BLaER1 treated with 17β-estradiol and CSF1 and Interleukin-3, amounts not matched to agents 10 nM and 100 nM (cell line): ENCODE results near the gene NRL.

Source experiments
- H3K27ac ChIP-seq, 11 experiments: shearing (Covaris generic); formaldehyde crosslinking; 2 replicates each; pipeline ENCODE4 v1.8.1; 2022
- H3K27me3 ChIP-seq, 11 experiments: shearing (Covaris generic); formaldehyde crosslinking; 2 replicates each; pipeline ENCODE4 v1.8.1; 2022
- H3K36me3 ChIP-seq, 11 experiments: shearing (Covaris generic); formaldehyde crosslinking; 2 replicates each; pipeline ENCODE4 v1.8.1; 2022
- H3K4me1 ChIP-seq, 10 experiments: shearing (Covaris generic); formaldehyde crosslinking; 2 replicates each; pipeline ENCODE4 v1.8.1; 2022
- H3K4me2 ChIP-seq, 11 experiments: shearing (Covaris generic); formaldehyde crosslinking; 2 replicates each; pipeline ENCODE4 v1.8.1; 2022
- H3K4me3 ChIP-seq, 10 experiments: shearing (Covaris generic); formaldehyde crosslinking; 2 replicates each; pipeline ENCODE4 v1.8.1; 2022
- H3K9ac ChIP-seq, 11 experiments: shearing (Covaris generic); formaldehyde crosslinking; 2 replicates each; pipeline ENCODE4 v1.8.1; 2022
- H3K9me3 ChIP-seq, 11 experiments: shearing (Covaris generic); formaldehyde crosslinking; replicated peaks in 1 of 11; 2 replicates each; pipeline ENCODE4 v1.8.1; 2022
- H4K20me1 ChIP-seq, 11 experiments: shearing (Covaris generic); formaldehyde crosslinking; 2 replicates each; pipeline ENCODE4 v1.8.1; 2022
- Cebpa-rat ChIP-seq, 11 experiments: shearing (Covaris generic); IDR thresholded peaks; 2 replicates each; pipeline ENCODE4 v1.8.1; 2022

Gene NRL

DNA sequence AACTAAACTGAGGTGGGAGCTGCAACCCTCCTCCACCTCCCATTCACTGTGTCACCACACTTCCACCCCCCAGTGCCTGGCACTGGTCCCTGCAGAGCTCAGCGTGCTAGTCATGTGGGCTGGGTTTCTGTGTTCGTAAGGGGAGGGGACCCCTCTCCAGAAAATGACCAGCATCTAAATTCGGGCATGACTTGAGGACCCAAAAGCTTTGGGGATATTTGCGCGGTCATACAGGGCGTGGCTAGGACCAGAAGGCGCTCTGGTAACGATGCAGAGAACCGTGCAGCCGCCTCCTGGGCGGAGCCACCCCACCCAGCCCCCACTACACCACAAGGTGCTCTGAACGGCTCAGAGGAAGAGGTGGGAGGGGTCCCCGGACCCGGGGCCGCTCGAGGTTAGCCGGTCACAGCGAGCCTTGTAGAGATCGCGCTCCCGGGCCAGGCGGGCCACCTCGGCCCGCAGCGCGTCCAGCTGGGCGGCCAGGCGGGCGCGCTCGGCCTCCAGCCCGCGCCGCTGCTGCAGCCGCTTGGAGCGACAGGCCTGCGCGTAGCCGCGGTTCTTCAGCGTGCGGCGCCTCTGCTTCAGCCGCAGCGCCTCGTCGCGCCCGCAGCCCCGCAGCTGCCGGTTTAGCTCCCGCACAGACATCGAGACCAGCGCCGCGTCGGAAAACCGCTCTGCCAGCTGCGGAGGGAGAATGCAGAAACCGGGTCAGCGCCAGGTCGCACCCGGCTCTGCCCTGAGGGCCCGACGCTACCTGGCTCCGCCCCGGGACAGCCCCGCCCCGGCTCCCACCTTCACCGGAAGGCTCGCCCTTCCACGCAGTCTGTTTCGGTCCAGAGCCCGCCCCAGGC, 33.6 kb downstream of the NRL start:
- H4K20me1 ChIP-seq = peaks cover 0 to 9% (median 0%) of the 10 kb centered on the region in 11 experiments; a peak in 2 of 22 replicates
- H3K4me2 ChIP-seq = peak overlapping the region; percentile 95 to 100 (median 98)
- peaks cover 7 to 61% (median 43%) of the 10 kb centered on the region in 10 experiments; a peak in 19 of 20 replicates for H3K4me1 ChIP-seq
- TF ChIP-seq Cebpa-rat (IDR thresholded peaks at IDR 0.05) = no peak
- no peaks in the 10 kb centered on the region for H3K36me3 ChIP-seq
- H3K9me3 ChIP-seq = no peaks in the 10 kb centered on the region
- H3K27ac ChIP-seq = peak overlapping the region in 8 of 11 experiments; percentile 44 to 67 (median 62); a peak in 16 of 22 replicates
- peaks cover 0 to 36% (median 13%) of the 10 kb centered on the region in 11 experiments; a peak in 12 of 22 replicates for H3K27me3 ChIP-seq
- peak overlapping the region; percentile 64 to 79 (median 68) for H3K4me3 ChIP-seq
- H3K9ac ChIP-seq = peak overlapping the region; percentile 54 to 81 (median 73); a peak in 21 of 22 replicates

DNA sequence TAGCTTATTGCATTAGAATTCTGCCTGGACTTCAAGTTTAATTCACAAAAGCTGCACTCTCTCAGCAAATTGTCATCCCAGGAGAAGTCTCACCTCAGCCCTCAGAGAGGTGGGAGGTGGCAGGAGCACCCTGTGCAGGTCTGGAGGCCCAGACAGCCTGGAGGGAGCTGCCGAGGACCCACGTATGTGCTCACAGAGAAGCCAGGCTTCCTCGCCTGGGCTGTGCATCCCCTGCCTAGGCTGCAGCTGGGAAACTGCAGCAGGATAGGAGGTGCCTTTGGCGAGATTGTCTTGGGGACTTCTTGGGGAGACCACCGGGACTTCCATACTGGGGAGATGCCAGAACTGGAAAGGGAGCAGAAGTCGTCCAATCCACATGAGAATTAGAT, 34.6 kb downstream of the NRL start:
- peak overlapping the region in 1 of 11 experiments; percentile 76; a peak in 3 of 22 replicates for H3K9ac ChIP-seq
- H3K27me3 ChIP-seq = peaks cover 0 to 36% (median 13%) of the 10 kb centered on the region in 11 experiments; a peak in 12 of 22 replicates
- no peak for TF ChIP-seq Cebpa-rat (IDR thresholded peaks at IDR 0.05)
- H3K4me1 ChIP-seq = peaks cover 11 to 61% (median 46%) of the 10 kb centered on the region in 10 experiments; a peak in 19 of 20 replicates
- no peaks in the 10 kb centered on the region for H3K9me3 ChIP-seq
- H3K27ac ChIP-seq = 0 out of 22 replicates have a peak overlapping the region, but pooled peaks of 1 of the 11 experiments have one; percentile 66
- H3K4me3 ChIP-seq = peak overlapping the region in 1 of 10 experiments; percentile 68; a peak in 1 of 20 replicates
- H3K36me3 ChIP-seq = no peaks in the 10 kb centered on the region
- peaks cover 0 to 9% (median 0%) of the 10 kb centered on the region in 11 experiments; a peak in 2 of 22 replicates for H4K20me1 ChIP-seq
- peak overlapping the region in 10 of 11 experiments; percentile 95 to 100 (median 98); a peak in 20 of 22 replicates for H3K4me2 ChIP-seq

DNA sequence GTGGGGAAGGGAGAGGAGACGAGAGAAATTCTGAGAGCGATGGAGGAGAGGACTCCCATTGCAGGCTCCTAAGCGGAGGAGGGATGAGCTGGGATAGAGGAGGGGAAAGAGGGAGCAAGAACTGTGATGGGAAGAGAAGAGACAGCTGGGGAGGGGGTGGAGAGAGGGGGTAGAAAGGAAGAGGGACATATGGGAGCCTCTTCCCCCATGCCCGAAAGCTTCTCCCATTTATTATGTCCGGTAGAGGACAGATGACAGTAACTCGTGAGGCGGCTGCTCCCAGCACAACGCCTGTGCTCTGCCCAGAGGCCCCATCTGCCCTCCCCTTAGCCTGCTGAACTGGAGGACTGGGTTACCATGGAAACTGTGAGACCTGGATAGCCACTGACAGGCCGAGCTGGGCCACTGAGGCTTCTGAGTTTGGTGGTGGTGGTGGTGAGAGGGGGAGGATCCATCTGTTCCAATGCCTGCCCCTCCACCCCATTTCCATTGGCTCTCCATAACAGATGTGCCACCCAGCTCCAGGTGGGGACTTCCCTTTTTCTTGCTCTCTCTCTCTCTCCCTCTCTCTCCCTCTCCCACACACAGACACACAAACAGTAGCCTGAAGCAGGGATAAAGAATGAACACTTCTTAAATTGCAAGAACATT, 35.1 kb downstream of the NRL start:
- Histone ChIP-seq H3K27me3 (peaks cover 0 to 36% (median 13%) of the 10 kb centered on the region in 11 experiments; a peak in 12 of 22 replicates), H4K20me1 (peaks cover 0 to 9% (median 0%) of the 10 kb centered on the region in 11 experiments; a peak in 2 of 22 replicates), H3K4me3 (no peak overlapping the region), H3K4me2 (peak overlapping the region in 9 of 11 experiments; percentile 95 to 100 (median 98); a peak in 18 of 22 replicates), H3K9me3 (no peaks in the 10 kb centered on the region), H3K36me3 (no peaks in the 10 kb centered on the region), H3K27ac (no peak overlapping the region), H3K9ac (no peak overlapping the region), H3K4me1 (peaks cover 11 to 61% (median 46%) of the 10 kb centered on the region in 10 experiments; a peak in 19 of 20 replicates)
- TF ChIP-seq Cebpa-rat (IDR thresholded peaks at IDR 0.05) = no peak

DNA sequence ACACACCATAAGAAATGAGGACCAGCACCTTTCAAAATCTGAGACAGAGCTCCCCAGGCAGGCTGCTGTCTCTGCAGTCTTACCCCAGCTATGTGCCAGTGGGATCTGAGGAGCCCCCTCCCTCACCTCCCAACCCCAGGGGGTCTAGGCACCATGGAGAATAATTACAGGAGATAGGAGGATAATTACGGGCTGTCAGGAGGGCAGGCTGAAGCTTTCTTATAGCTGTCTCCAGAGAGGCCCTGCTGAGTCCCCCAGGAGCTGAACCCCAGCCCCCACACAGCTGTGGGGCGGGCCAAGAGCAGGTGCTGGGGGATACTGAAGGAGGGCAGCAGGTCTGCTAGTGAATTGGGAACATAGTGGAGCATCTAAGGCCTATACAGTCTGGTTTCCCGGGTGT, 36.6 kb downstream of the NRL start:
- peaks cover 0 to 35% (median 13%) of the 10 kb centered on the region in 11 experiments; a peak in 12 of 22 replicates for H3K27me3 ChIP-seq
- peaks cover 0 to 9% (median 0%) of the 10 kb centered on the region in 11 experiments; a peak in 2 of 22 replicates for H4K20me1 ChIP-seq
- peaks cover 11 to 52% (median 41%) of the 10 kb centered on the region in 10 experiments; a peak in 19 of 20 replicates for H3K4me1 ChIP-seq
- no peaks in the 10 kb centered on the region for H3K36me3 ChIP-seq
- 0 out of 22 replicates have a peak overlapping the region, but pooled peaks of 2 of the 11 experiments have one; percentile 9 to 43 for H3K9ac ChIP-seq
- peak overlapping the region in 7 of 11 experiments; percentile 8 to 97 (median 47); a peak in 11 of 22 replicates for H3K4me2 ChIP-seq
- TF ChIP-seq Cebpa-rat (IDR thresholded peaks at IDR 0.05) = no peak
- no peak overlapping the region for H3K27ac ChIP-seq
- no peak overlapping the region for H3K4me3 ChIP-seq
- no peaks in the 10 kb centered on the region for H3K9me3 ChIP-seq

DNA sequence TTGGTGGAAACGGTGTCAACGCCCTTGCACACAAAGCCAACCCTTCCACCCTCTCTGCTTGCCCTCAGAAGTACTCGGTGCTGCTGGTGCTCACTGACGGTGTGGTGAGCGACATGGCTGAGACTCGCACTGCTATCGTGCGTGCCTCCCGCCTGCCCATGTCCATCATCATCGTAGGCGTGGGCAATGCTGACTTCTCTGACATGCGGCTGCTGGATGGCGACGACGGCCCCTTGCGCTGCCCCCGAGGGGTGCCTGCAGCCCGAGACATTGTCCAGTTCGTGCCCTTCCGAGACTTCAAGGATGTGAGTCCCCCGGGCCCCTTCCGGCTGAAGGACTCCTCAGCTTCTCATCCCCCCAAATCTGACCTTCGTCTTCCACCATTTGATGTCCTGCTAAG, 37.7 kb downstream of the NRL start:
- Histone ChIP-seq H4K20me1 (peaks cover 0 to 5% (median 0%) of the 10 kb centered on the region in 11 experiments; a peak in 2 of 22 replicates), H3K4me2 (no peak overlapping the region; a peak in 1 of 22 replicates), H3K9me3 (no peaks in the 10 kb centered on the region), H3K27me3 (peaks cover 0 to 25% (median 7%) of the 10 kb centered on the region in 11 experiments; a peak in 12 of 22 replicates), H3K4me1 (peaks cover 11 to 56% (median 49%) of the 10 kb centered on the region in 10 experiments; a peak in 19 of 20 replicates), H3K4me3 (no peak overlapping the region), H3K27ac (no peak overlapping the region), H3K9ac (no peak overlapping the region), H3K36me3 (no peaks in the 10 kb centered on the region)
- TF ChIP-seq Cebpa-rat (IDR thresholded peaks at IDR 0.05) = no peak

DNA sequence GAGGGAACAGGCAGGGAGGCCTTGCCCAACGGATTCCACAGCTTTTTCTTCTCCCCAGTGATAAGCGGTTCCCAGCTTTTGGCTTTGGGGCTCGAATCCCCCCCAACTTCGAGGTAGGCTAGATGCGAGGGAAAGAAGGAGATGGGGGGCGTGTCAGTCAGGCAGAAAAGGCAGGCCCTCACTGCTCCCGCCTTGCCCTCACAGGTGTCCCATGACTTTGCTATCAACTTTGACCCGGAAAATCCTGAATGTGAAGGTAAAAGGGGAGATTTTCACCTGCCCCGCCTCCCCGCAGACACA, 38.5 kb downstream of the NRL start:
- H3K4me3 ChIP-seq = no peak overlapping the region
- H3K9me3 ChIP-seq = no peaks in the 10 kb centered on the region
- no peak for TF ChIP-seq Cebpa-rat (IDR thresholded peaks at IDR 0.05)
- H3K27me3 ChIP-seq = peaks cover 0 to 16% (median 0%) of the 10 kb centered on the region in 11 experiments; a peak in 7 of 22 replicates
- no peaks in the 10 kb centered on the region for H3K36me3 ChIP-seq
- no peak overlapping the region for H3K9ac ChIP-seq
- H3K4me1 ChIP-seq = peaks cover 11 to 48% (median 41%) of the 10 kb centered on the region in 10 experiments; a peak in 19 of 20 replicates
- H3K4me2 ChIP-seq = no peak overlapping the region
- no peak overlapping the region for H3K27ac ChIP-seq
- H4K20me1 ChIP-seq = peaks cover 0 to 5% (median 0%) of the 10 kb centered on the region in 11 experiments; a peak in 2 of 22 replicates

DNA sequence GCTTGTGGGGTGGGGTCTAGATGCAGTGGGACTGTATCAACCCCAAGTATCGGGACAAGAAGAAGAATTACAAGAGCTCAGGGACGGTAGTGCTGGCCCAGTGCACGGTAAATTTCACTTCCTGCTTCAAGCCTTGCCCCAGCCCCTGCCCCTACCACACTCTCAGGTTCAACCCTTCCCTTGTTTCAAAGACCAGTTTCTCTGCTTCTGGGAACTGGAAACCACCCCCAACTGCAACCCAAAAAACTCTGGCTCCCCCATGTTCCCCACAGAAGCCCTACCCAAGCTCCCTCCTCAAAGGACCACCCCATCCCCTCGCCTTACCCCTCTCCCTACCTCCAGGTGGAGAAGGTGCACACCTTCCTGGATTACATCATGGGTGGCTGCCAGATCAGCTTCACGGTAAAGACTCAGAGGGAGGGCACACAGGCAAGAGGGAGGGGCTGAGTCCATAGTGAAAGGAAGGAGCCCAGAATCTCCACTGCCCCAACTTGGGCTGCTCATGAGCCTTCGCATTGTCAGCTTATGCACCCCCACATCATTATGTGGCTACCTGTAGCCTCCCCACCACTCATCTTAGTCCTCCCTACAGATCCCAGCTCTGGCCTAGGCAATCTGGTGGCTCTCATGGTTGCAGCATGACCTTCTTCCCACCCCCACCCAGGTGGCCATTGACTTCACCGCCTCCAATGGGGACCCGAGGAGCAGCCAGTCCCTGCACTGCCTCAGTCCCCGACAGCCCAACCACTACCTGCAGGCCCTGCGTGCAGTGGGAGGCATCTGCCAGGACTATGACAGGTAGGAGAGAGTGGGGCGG, 39.1 kb downstream of the NRL start:
- Histone ChIP-seq H3K27ac (no peak overlapping the region), H3K4me2 (peak overlapping the region in 2 of 11 experiments; percentile 2 to 7; a peak in 2 of 22 replicates), H3K4me1 (peaks cover 8 to 43% (median 37%) of the 10 kb centered on the region in 10 experiments; a peak in 19 of 20 replicates), H3K9ac (no peak overlapping the region), H4K20me1 (peaks cover 0 to 5% (median 0%) of the 10 kb centered on the region in 11 experiments; a peak in 2 of 22 replicates), H3K4me3 (no peak overlapping the region), H3K27me3 (peaks cover 0 to 12% (median 0%) of the 10 kb centered on the region in 11 experiments; a peak in 2 of 22 replicates), H3K9me3 (no peaks in the 10 kb centered on the region), H3K36me3 (no peaks in the 10 kb centered on the region)
- TF ChIP-seq Cebpa-rat (IDR thresholded peaks at IDR 0.05) = no peak
